ENCODE results near the gene ZBTB2.

ZBTB2 gene

GRCh38 chr6:151391471-151392413, at the start of gene ZBTB2:
Gene ZBTB2, minus strand, starts transcription at chr6:151391559. Its CDS starts 17,922 bp downstream, at chr6:151373637.
- H3K4me3 ChIP-seq (ENCODE audit: low read depth, low read length): peak within 1 kb of the TSS; percentile 78

- no peak overlapping the region for H3K4me3 ChIP-seq (ENCODE audit: low read depth, low read length)
Observed at GRCh38 chr6:151440930-151441329, 49.6 kb upstream of the ZBTB2 start.

GRCh38 chr6:151440498-151440897, 49.1 kb upstream of the ZBTB2 start:
- no peak overlapping the region for H3K4me3 ChIP-seq (ENCODE audit: low read depth, low read length)

- no peak overlapping the region for H3K4me3 ChIP-seq (ENCODE audit: low read depth, low read length)
Observed at GRCh38 chr6:151437401-151437800, 46.0 kb upstream of the ZBTB2 start.

GRCh38 chr6:151436802-151437201, 45.4 kb upstream of the ZBTB2 start:
- no peak overlapping the region for H3K4me3 ChIP-seq (ENCODE audit: low read depth, low read length)

- H3K4me3 ChIP-seq (ENCODE audit: low read depth, low read length): no peak overlapping the region
Observed at GRCh38 chr6:151436300-151436699, 44.9 kb upstream of the ZBTB2 start.

- H3K4me3 ChIP-seq (ENCODE audit: low read depth, low read length): no peak overlapping the region
Observed at GRCh38 chr6:151434369-151434768, 43.0 kb upstream of the ZBTB2 start.

GRCh38 chr6:151432651-151433050, 41.3 kb upstream of the ZBTB2 start:
- H3K4me3 ChIP-seq (ENCODE audit: low read depth, low read length): no peak overlapping the region

- H3K4me3 ChIP-seq (ENCODE audit: low read depth, low read length): no peak overlapping the region
Observed at GRCh38 chr6:151431337-151431736, 40.0 kb upstream of the ZBTB2 start.

- H3K4me3 ChIP-seq (ENCODE audit: low read depth, low read length): no peak overlapping the region
Observed at GRCh38 chr6:151430886-151431285, 39.5 kb upstream of the ZBTB2 start.

GRCh38 chr6:151428093-151428735, 36.9 kb upstream of the ZBTB2 start:
- H3K4me3 ChIP-seq (ENCODE audit: low read depth, low read length): no peak overlapping the region

GRCh38 chr6:151425561-151425960, 34.2 kb upstream of the ZBTB2 start:
- no peak overlapping the region for H3K4me3 ChIP-seq (ENCODE audit: low read depth, low read length)

GRCh38 chr6:151422981-151423380, 31.6 kb upstream of the ZBTB2 start:
- no peak overlapping the region for H3K4me3 ChIP-seq (ENCODE audit: low read depth, low read length)

- H3K4me3 ChIP-seq (ENCODE audit: low read depth, low read length): no peak overlapping the region
Observed at GRCh38 chr6:151417477-151417876, 26.1 kb upstream of the ZBTB2 start.

GRCh38 chr6:151414641-151415260, 23.4 kb upstream of the ZBTB2 start:
- no peak overlapping the region for H3K4me3 ChIP-seq (ENCODE audit: low read depth, low read length)

GRCh38 chr6:151413372-151414145, 22.2 kb upstream of the ZBTB2 start:
- no peak overlapping the region for H3K4me3 ChIP-seq (ENCODE audit: low read depth, low read length)

- H3K4me3 ChIP-seq (ENCODE audit: low read depth, low read length): no peak overlapping the region
Observed at GRCh38 chr6:151412909-151413308, 21.6 kb upstream of the ZBTB2 start.

- no peak overlapping the region for H3K4me3 ChIP-seq (ENCODE audit: low read depth, low read length)
Observed at GRCh38 chr6:151409679-151410078, 18.3 kb upstream of the ZBTB2 start.

GRCh38 chr6:151409260-151409659, 17.9 kb upstream of the ZBTB2 start:
- H3K4me3 ChIP-seq (ENCODE audit: low read depth, low read length): no peak overlapping the region

- no peak overlapping the region for H3K4me3 ChIP-seq (ENCODE audit: low read depth, low read length)
Observed at GRCh38 chr6:151408858-151409257, 17.5 kb upstream of the ZBTB2 start.

GRCh38 chr6:151403919-151404308, 12.6 kb upstream of the ZBTB2 start:
- H3K4me3 ChIP-seq (ENCODE audit: low read depth, low read length): no peak overlapping the region

All from iPS-11a (cell line).